Stimulated activated CD8-positive, alpha-beta memory T cell treated with anti-CD3 and anti-CD28 coated beads, Interleukin-7, amount 100 ng/mL, for 1 hour (primary cell): Measurements from ENCODE around the gene PPP1R15A.
"Not testable (repeated sequence)": the region's sequence is repeated elsewhere in the genome, so short reads cannot be mapped to it uniquely, and the experiment has no call there.

ENCODE experiments used
- DNase-seq, 2 donors: peaks; one replicate each; pipeline ENCODE4 v3.0.0-alpha.2; 2020; ENCODE audit warnings: low read depth in 2 of 2

The PPP1R15A gene

GRCh38 chr19:48881741-48882657 is 9.8 kb downstream of the PPP1R15A start:
- DNase-seq = no peak

- no peak for DNase-seq
Observed at GRCh38 chr19:48883726-48884125, 11.5 kb downstream of the PPP1R15A start.

- DNase-seq = no peak
Observed at GRCh38 chr19:48887861-48888612, 15.8 kb downstream of the PPP1R15A start.

- not testable (repeated sequence) for DNase-seq
Observed at GRCh38 chr19:48889496-48889895, 17.3 kb downstream of the PPP1R15A start.

- no peak for DNase-seq
Observed at GRCh38 chr19:48890551-48890950, 18.3 kb downstream of the PPP1R15A start.

- no peak for DNase-seq
Observed at GRCh38 chr19:48895226-48895625, 23.0 kb downstream of the PPP1R15A start.

GRCh38 chr19:48896191-48896720 is 24.0 kb downstream of the PPP1R15A start:
- no peak for DNase-seq

- DNase-seq = no peak
Observed at GRCh38 chr19:48897181-48897580, 25.0 kb downstream of the PPP1R15A start.

- not testable (repeated sequence) for DNase-seq
Observed at GRCh38 chr19:48899386-48899749, 27.1 kb downstream of the PPP1R15A start.

- DNase-seq = peak; percentile 93 to 98
Observed at GRCh38 chr19:48899781-48900476, 27.7 kb downstream of the PPP1R15A start, which contains the start of gene NUCB1. Gene NUCB1, plus strand, starts transcription at chr19:48900312. Its CDS starts 485 bp downstream, at chr19:48900797.

- DNase-seq = no peak
Observed at GRCh38 chr19:48900477-48901406, 28.5 kb downstream of the PPP1R15A start.

- not testable (repeated sequence) for DNase-seq
Observed at GRCh38 chr19:48902291-48902690, 30.1 kb downstream of the PPP1R15A start.

GRCh38 chr19:48903788-48904187 is 31.6 kb downstream of the PPP1R15A start:
- DNase-seq = not testable (repeated sequence)

- no peak for DNase-seq
Observed at GRCh38 chr19:48905664-48906063, 33.4 kb downstream of the PPP1R15A start.

GRCh38 chr19:48906324-48906723 is 34.1 kb downstream of the PPP1R15A start:
- DNase-seq = no peak

GRCh38 chr19:48907671-48908070 is 35.5 kb downstream of the PPP1R15A start:
- no peak for DNase-seq

- not testable (repeated sequence) for DNase-seq
Observed at GRCh38 chr19:48909424-48910077, 37.3 kb downstream of the PPP1R15A start.

GRCh38 chr19:48910803-48911202 is 38.6 kb downstream of the PPP1R15A start:
- DNase-seq = no peak

GRCh38 chr19:48913114-48913889 is 41.1 kb downstream of the PPP1R15A start:
- no peak for DNase-seq
